T-helper 17 cell (primary cell): ENCODE measurements around the gene PTPRD. TPM values are rescaled to one million over a fixed set of nuclear protein-coding genes. Genes with fewer than 3 reads are reported as not detected.

Experiments
- ATAC-seq: fragments of 150-1000 bp; cut with Tn5 transposase; 2 replicates; pipeline ENCODE4 v1.10.0; 2021; ENCODE audit warnings: mild to moderate bottlenecking, moderate library complexity
- DNase-seq, 3 donors: peaks; one replicate each; pipeline versions ENCODE4 v3.0.0 to v3.0.0-alpha.2; 2020 to 2021
- H3K9me3 ChIP-seq: one replicate; pipeline ENCODE4 v1.7.0; 2013; ENCODE audit warnings: low read length, mild to moderate bottlenecking; ENCODE audit not compliant: control insufficient read depth, poor library complexity, severe bottlenecking
- H3K27ac Mint-ChIP-seq: one replicate; pipeline ENCODE4 v1.8.0; 2022; ENCODE audit warnings: mild to moderate bottlenecking, moderate library complexity, mixed read lengths
- H3K27me3 Mint-ChIP-seq: one replicate; pipeline ENCODE4 v1.8.0; 2022; ENCODE audit warnings: mixed read lengths
- H3K36me3 Mint-ChIP-seq: one replicate; pipeline ENCODE4 v1.8.0; 2022; ENCODE audit warnings: low read depth, mixed read lengths
- H3K4me1 Mint-ChIP-seq: one replicate; pipeline ENCODE4 v1.8.0; 2022; ENCODE audit warnings: mild to moderate bottlenecking, mixed read lengths
- H3K4me3 Mint-ChIP-seq: one replicate; pipeline ENCODE4 v1.8.0; 2022; ENCODE audit warnings: mild to moderate bottlenecking, moderate library complexity, mixed read lengths
- total RNA-seq, 4 donors: library from RNA in 2 of 4; stranded (reverse) in 2 of 4; gene quantifications; one replicate each; pipeline ENCODE4 v1.2.3 and lab custom pipeline; 2022 to 2026

The PTPRD gene
- total RNA-seq, 2 donors from 2014 or later, result not detected

GRCh38 chr9:10282084-10282483 lies 330.7 kb downstream of the PTPRD start:
- Mint-ChIP-seq H3K4me3 (no peak overlapping the region), H3K27me3 (no peaks in the 10 kb centered on the region), H3K4me1 (no peaks in the 10 kb centered on the region), H3K36me3 (no peaks in the 10 kb centered on the region), H3K27ac (no peak overlapping the region)
- no peaks in the 10 kb centered on the region for H3K9me3 ChIP-seq
- DNase-seq, result no peak
- ATAC-seq, result no peak

- H3K36me3 Mint-ChIP-seq, result no peaks in the 10 kb centered on the region
- ATAC-seq, result no peak
- no peaks in the 10 kb centered on the region for H3K4me1 Mint-ChIP-seq
- DNase-seq, result no peak
- no peaks in the 10 kb centered on the region for H3K9me3 ChIP-seq
- H3K27me3 Mint-ChIP-seq, result no peaks in the 10 kb centered on the region
- H3K4me3 Mint-ChIP-seq, result no peak overlapping the region
- H3K27ac Mint-ChIP-seq, result no peak overlapping the region
Measured at GRCh38 chr9:10274988-10275387, 337.8 kb downstream of the PTPRD start.

GRCh38 chr9:10274175-10274574 lies 338.6 kb downstream of the PTPRD start:
- ATAC-seq, result no peak
- no peaks in the 10 kb centered on the region for H3K4me1 Mint-ChIP-seq
- DNase-seq, result no peak
- H3K27ac Mint-ChIP-seq, result no peak overlapping the region
- H3K27me3 Mint-ChIP-seq, result no peaks in the 10 kb centered on the region
- H3K4me3 Mint-ChIP-seq, result no peak overlapping the region
- H3K9me3 ChIP-seq, result no peaks in the 10 kb centered on the region
- no peaks in the 10 kb centered on the region for H3K36me3 Mint-ChIP-seq

- Mint-ChIP-seq H3K27me3 (no peaks in the 10 kb centered on the region), H3K4me3 (no peak overlapping the region), H3K4me1 (no peaks in the 10 kb centered on the region), H3K27ac (no peak overlapping the region), H3K36me3 (no peaks in the 10 kb centered on the region)
- H3K9me3 ChIP-seq, result no peaks in the 10 kb centered on the region
- DNase-seq (no peak), ATAC-seq (no peak)
Measured at GRCh38 chr9:10272830-10273229, 340.0 kb downstream of the PTPRD start.

GRCh38 chr9:10268531-10269485 lies 344.0 kb downstream of the PTPRD start:
- Mint-ChIP-seq H3K27ac (no peak overlapping the region), H3K4me3 (no peak overlapping the region), H3K27me3 (no peaks in the 10 kb centered on the region), H3K36me3 (no peaks in the 10 kb centered on the region), H3K4me1 (no peaks in the 10 kb centered on the region)
- ATAC-seq (no peak), DNase-seq (no peak)
- no peaks in the 10 kb centered on the region for H3K9me3 ChIP-seq

- no peak for DNase-seq
- no peak overlapping the region for H3K4me3 Mint-ChIP-seq
- H3K9me3 ChIP-seq, result no peaks in the 10 kb centered on the region
- no peaks in the 10 kb centered on the region for H3K4me1 Mint-ChIP-seq
- ATAC-seq, result no peak
- no peaks in the 10 kb centered on the region for H3K27me3 Mint-ChIP-seq
- no peaks in the 10 kb centered on the region for H3K36me3 Mint-ChIP-seq
- H3K27ac Mint-ChIP-seq, result no peak overlapping the region
Measured at GRCh38 chr9:10265153-10265631, 347.6 kb downstream of the PTPRD start.

- no peak for DNase-seq
- no peaks in the 10 kb centered on the region for H3K36me3 Mint-ChIP-seq
- no peak overlapping the region for H3K4me3 Mint-ChIP-seq
- no peak for ATAC-seq
- H3K27me3 Mint-ChIP-seq, result no peaks in the 10 kb centered on the region
- no peaks in the 10 kb centered on the region for H3K4me1 Mint-ChIP-seq
- H3K27ac Mint-ChIP-seq, result no peak overlapping the region
- H3K9me3 ChIP-seq, result no peaks in the 10 kb centered on the region
Measured at GRCh38 chr9:10260501-10260900, 352.3 kb downstream of the PTPRD start.

- H3K27me3 Mint-ChIP-seq, result no peaks in the 10 kb centered on the region
- H3K36me3 Mint-ChIP-seq, result no peaks in the 10 kb centered on the region
- H3K27ac Mint-ChIP-seq, result no peak overlapping the region
- no peaks in the 10 kb centered on the region for H3K9me3 ChIP-seq
- DNase-seq (no peak), ATAC-seq (no peak)
- no peak overlapping the region for H3K4me3 Mint-ChIP-seq
- no peaks in the 10 kb centered on the region for H3K4me1 Mint-ChIP-seq
Measured at GRCh38 chr9:10259668-10260067, 353.1 kb downstream of the PTPRD start.

GRCh38 chr9:10255758-10256157 lies 357.0 kb downstream of the PTPRD start:
- H3K36me3 Mint-ChIP-seq, result no peaks in the 10 kb centered on the region
- H3K27ac Mint-ChIP-seq, result no peak overlapping the region
- H3K4me3 Mint-ChIP-seq, result no peak overlapping the region
- DNase-seq (no peak), ATAC-seq (no peak)
- no peaks in the 10 kb centered on the region for H3K9me3 ChIP-seq
- no peaks in the 10 kb centered on the region for H3K27me3 Mint-ChIP-seq
- H3K4me1 Mint-ChIP-seq, result no peaks in the 10 kb centered on the region

GRCh38 chr9:10254338-10254737 lies 358.5 kb downstream of the PTPRD start:
- no peaks in the 10 kb centered on the region for H3K9me3 ChIP-seq
- DNase-seq (no peak), ATAC-seq (no peak)
- no peaks in the 10 kb centered on the region for H3K27me3 Mint-ChIP-seq
- H3K36me3 Mint-ChIP-seq, result no peaks in the 10 kb centered on the region
- no peak overlapping the region for H3K4me3 Mint-ChIP-seq
- no peaks in the 10 kb centered on the region for H3K4me1 Mint-ChIP-seq
- no peak overlapping the region for H3K27ac Mint-ChIP-seq

- H3K27ac Mint-ChIP-seq, result no peak overlapping the region
- no peaks in the 10 kb centered on the region for H3K9me3 ChIP-seq
- no peaks in the 10 kb centered on the region for H3K27me3 Mint-ChIP-seq
- H3K4me1 Mint-ChIP-seq, result no peaks in the 10 kb centered on the region
- no peak overlapping the region for H3K4me3 Mint-ChIP-seq
- ATAC-seq (no peak), DNase-seq (no peak)
- no peaks in the 10 kb centered on the region for H3K36me3 Mint-ChIP-seq
Measured at GRCh38 chr9:10253341-10253740, 359.5 kb downstream of the PTPRD start.

GRCh38 chr9:10252174-10252573 lies 360.6 kb downstream of the PTPRD start:
- Mint-ChIP-seq H3K4me1 (no peaks in the 10 kb centered on the region), H3K27ac (no peak overlapping the region), H3K4me3 (no peak overlapping the region), H3K27me3 (no peaks in the 10 kb centered on the region), H3K36me3 (no peaks in the 10 kb centered on the region)
- no peaks in the 10 kb centered on the region for H3K9me3 ChIP-seq
- no peak for DNase-seq
- ATAC-seq, result no peak

- no peaks in the 10 kb centered on the region for H3K9me3 ChIP-seq
- Mint-ChIP-seq H3K27ac (no peak overlapping the region), H3K36me3 (no peaks in the 10 kb centered on the region), H3K4me1 (no peaks in the 10 kb centered on the region), H3K27me3 (no peaks in the 10 kb centered on the region), H3K4me3 (no peak overlapping the region)
- no peak for ATAC-seq
- no peak for DNase-seq
Measured at GRCh38 chr9:10251490-10251889, 361.3 kb downstream of the PTPRD start.

GRCh38 chr9:10250219-10250618 lies 362.6 kb downstream of the PTPRD start:
- Mint-ChIP-seq H3K4me3 (no peak overlapping the region), H3K27ac (no peak overlapping the region), H3K27me3 (no peaks in the 10 kb centered on the region), H3K4me1 (no peaks in the 10 kb centered on the region), H3K36me3 (no peaks in the 10 kb centered on the region)
- DNase-seq (no peak), ATAC-seq (no peak)
- H3K9me3 ChIP-seq, result no peaks in the 10 kb centered on the region
